GM21529 (cell line): ENCODE measurements around the gene RBMX.

ENCODE experiments used
- ATAC-seq: cut with Tn5 transposase; IDR thresholded peaks from one replicate; pipeline ENCODE4 v1.9.1; 2021; ENCODE audit not compliant: unreplicated experiment

The RBMX gene

DNA sequence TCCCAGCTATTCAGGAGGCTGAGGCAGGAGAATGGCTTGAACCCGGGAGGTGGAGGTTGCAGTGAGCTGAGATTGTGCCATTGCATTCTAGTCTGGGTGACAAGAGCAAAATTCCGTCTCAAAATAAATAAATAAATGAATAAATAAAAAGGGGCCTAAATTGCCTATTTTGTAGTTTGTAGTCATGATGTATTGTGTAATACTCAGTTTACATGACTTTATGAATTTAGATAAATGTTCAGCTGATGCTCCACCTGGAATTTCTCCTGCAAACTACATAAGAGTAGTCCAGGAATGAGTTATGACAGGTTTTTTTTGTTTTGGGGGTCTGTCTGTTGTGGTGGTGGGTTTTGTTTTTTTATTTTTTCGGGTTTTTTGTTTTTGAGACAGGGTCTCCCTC is 31.1 kb downstream of the RBMX start:
- no peak for ATAC-seq

DNA sequence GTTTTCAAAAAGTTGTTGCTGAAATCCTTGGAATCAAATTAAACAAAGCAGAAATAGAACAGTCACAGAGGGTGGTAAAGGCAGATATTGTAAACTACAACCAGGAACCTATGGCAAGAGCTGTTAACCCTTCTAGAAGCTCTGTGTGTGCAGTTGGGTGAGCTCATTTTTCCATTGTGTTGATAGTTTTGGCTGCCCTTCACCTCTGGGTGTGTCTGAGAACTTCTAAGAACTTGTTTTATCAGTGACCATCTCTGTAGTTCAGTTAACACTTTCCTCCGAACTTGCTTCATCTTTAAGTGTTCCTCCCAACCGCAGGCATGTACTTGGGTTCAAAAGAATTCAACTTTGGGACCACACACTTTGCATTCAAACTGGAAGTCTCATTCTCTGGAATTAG is 32.7 kb downstream of the RBMX start:
- ATAC-seq = no peak

DNA sequence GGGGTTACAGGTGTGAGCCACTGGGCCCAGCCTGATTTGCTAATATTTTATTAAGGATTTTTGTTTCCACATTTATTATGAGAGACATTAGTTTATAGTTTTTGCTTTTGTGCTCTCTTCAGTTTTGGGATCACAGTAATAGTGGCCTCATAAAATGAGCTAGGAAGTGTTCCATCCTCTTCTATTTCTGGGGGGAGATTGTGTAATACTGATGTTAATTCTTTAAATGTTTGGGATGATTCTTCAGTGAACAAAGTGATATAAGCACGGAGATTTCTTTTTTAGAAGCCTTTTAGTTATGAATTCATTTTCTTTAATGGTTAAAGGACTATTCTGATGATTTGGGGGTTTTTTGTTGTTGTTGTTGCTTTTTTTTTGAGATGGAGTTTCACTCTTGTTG is 41.3 kb downstream of the RBMX start:
- no peak for ATAC-seq

DNA sequence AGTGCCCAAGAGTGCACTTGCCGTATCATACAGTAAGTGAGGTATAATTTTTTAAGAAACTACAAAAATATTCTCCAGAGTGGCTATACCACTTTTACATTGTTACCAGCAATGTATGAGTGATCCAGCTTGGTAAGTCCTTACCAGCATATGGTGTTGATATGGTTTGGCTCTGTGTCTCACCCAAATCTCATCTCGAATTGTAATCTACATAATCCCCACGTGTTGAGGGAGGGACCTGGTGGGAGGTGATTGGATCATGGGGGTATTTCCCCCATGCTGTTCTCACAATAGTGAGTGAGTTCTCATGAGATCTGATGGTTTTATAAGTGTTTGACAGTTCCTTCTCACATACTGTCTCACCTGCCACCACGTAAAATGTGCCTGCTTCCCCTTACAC is 44.8 kb downstream of the RBMX start:
- no peak for ATAC-seq

DNA sequence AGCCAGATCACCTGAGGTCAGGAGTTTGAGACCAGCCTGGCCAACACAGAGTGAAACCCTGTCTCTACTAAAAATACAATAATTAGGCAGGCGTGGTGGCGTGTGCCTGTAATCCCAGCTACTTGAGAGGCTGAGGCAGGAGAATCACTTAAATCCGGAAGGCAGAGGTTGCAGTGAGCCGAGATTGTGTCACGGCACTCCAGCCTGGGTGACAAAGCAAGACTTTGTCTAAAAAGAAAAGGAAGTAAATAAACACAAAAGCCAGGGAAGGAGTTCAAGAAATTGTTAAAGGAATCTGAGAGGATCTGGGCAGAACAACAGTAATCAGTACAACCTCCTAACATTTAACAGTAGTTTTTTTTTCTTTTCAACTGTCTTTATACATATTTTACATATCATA is 51.1 kb downstream of the RBMX start:
- no peak for ATAC-seq

DNA sequence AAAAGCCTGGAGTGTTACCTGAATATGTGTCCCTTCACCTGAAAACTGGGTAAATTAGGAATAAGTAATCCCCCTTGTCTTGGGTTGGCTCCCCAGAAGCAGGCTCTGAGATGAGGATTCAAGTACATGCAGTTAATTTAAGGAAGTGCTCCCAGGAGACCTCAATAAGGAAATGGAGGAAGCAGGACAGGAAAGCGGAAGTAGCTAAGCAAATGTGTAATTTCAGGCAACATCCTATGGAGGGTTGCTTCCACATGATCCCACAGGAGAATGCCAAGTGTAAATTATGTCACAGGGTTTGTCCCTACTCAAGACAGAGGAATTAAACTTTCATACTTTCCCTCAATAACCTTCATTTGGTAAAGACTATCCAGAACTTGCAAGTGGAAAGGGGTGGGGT is 51.7 kb downstream of the RBMX start:
- no peak for ATAC-seq

DNA sequence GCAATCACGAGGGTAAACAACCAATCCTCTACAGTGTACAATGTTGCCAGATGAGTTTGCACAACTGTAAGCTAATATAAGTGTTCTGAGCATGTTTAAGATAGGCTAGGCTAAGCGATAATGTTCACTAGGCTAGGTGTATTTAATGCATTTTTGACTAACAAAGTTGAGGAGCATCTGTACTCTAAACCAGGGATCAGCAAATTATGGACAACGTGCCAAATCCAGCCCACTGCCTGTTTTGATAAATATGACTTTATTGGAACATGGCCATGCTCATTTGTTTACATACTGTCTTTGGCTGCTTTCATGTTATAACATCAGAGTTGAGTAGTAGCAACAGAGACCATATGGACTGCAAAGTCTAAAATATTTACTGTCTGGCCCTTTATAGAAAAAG is 53.5 kb downstream of the RBMX start:
- no peak for ATAC-seq

DNA sequence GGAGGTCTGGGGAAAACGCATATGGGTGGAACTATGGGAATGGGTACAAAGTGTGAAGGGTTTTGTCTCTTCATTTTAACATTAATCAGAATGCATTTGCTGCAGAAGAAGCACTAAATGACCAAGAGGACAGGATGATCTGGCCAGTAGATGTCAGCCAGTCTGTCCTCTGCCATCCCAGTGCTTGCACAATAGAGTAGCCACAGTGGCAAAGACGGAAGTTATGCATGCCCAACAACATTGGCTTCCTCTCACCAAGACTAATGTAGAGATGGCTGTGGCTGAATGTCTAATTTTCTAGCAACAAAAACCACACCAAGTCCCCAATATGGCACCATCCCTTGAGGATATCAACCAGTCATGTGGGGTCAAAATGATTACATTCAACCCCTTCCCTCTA is 54.8 kb downstream of the RBMX start:
- no peak for ATAC-seq
